ENCODE measurements around the gene CEP112.
"Not testable (repeated sequence)": the region's sequence is repeated elsewhere in the genome, so short reads cannot be mapped to it uniquely, and the experiment has no call there.

The CEP112 gene

GRCh38 chr17:65711671-65712276, 480.2 kb downstream of the CEP112 start:
- no peak for DNase-seq

GRCh38 chr17:65707780-65708179, 484.2 kb downstream of the CEP112 start:
- DNase-seq: no peak

GRCh38 chr17:65704731-65705130, 487.2 kb downstream of the CEP112 start:
- no peak for DNase-seq

GRCh38 chr17:65703891-65704290, 488.0 kb downstream of the CEP112 start:
- no peak for DNase-seq

- no peak for DNase-seq
Observed at GRCh38 chr17:65699459-65699858, 492.5 kb downstream of the CEP112 start.

GRCh38 chr17:65698381-65699061, 493.4 kb downstream of the CEP112 start:
- DNase-seq: no peak

GRCh38 chr17:65697661-65698060, 494.3 kb downstream of the CEP112 start:
- DNase-seq: no peak

- no peak for DNase-seq
Observed at GRCh38 chr17:65696739-65697394, 495.1 kb downstream of the CEP112 start.

GRCh38 chr17:65694601-65695000, 497.3 kb downstream of the CEP112 start:
- DNase-seq: no peak

GRCh38 chr17:65690626-65691310, 501.2 kb downstream of the CEP112 start:
- no peak for DNase-seq

- DNase-seq: no peak
Observed at GRCh38 chr17:65688307-65688706, 503.6 kb downstream of the CEP112 start.

GRCh38 chr17:65685110-65685509, 506.8 kb downstream of the CEP112 start:
- DNase-seq: no peak

- DNase-seq: no peak
Observed at GRCh38 chr17:65684631-65685030, 507.3 kb downstream of the CEP112 start.

GRCh38 chr17:65683428-65683827, 508.5 kb downstream of the CEP112 start:
- DNase-seq: no peak

GRCh38 chr17:65681763-65682162, 510.2 kb downstream of the CEP112 start:
- not testable (repeated sequence) for DNase-seq

- DNase-seq: no peak
Observed at GRCh38 chr17:65679165-65679845, 512.6 kb downstream of the CEP112 start.

GRCh38 chr17:65678546-65678945, 513.4 kb downstream of the CEP112 start:
- no peak for DNase-seq

GRCh38 chr17:65677932-65678331, 514.0 kb downstream of the CEP112 start:
- DNase-seq: no peak

GRCh38 chr17:65674246-65675045, 517.5 kb downstream of the CEP112 start:
- DNase-seq: no peak

- no peak for DNase-seq
Observed at GRCh38 chr17:65670667-65671371, 521.1 kb downstream of the CEP112 start.

GRCh38 chr17:65668211-65668610, 523.7 kb downstream of the CEP112 start:
- no peak for DNase-seq

Measured in activated gamma-delta T cell (primary cell).